AG04450 (cell line): ENCODE measurements around the gene PLA2G4B. TPM values are rescaled to one million over a fixed set of nuclear protein-coding genes. Genes with fewer than 3 reads are reported as not detected.
"Not testable (repeated sequence)": the region's sequence is repeated elsewhere in the genome, so short reads cannot be mapped to it uniquely, and the experiment has no call there.

Experiments used
- CTCF ChIA-PET: fragments of 300-600, 350-600 bp; formaldehyde crosslinking; extraction: SDS; loops from one replicate; lab custom pipeline; 2022; ENCODE audit warnings: antibody characterized with exemption, inconsistent platforms; lab: Charles Lee
- POLR2A ChIA-PET: fragments of 350-600 bp; formaldehyde crosslinking; extraction: SDS; loops from one replicate; lab custom pipeline; 2021; ENCODE audit warnings: antibody characterized with exemption, inconsistent platforms; lab: Yijun Ruan, JAX
- DNase-seq: peaks from one replicate; pipeline ENCODE4 v3.0.0-alpha.2; 2011; ENCODE audit warnings: low read depth, low spot score
- H3K27ac ChIP-seq: one replicate; pipeline ENCODE4 v1.5.1; 2012; ENCODE audit warnings: low read depth, low read length, control low read depth
- H3K27me3 ChIP-seq: one replicate; pipeline ENCODE4 v1.6.0; 2012; ENCODE audit warnings: low read length; ENCODE audit not compliant: control insufficient read depth, insufficient read depth
- H3K4me3 ChIP-seq: 2 replicates; pipeline ENCODE4 v1.5.1; 2011; ENCODE audit warnings: mild to moderate bottlenecking, low read depth, low read length, control low read depth
- H3K9me3 ChIP-seq: 2 replicates; pipeline ENCODE4 v1.5.1; 2012; ENCODE audit warnings: low read length; ENCODE audit not compliant: control insufficient read depth, insufficient read depth
- polyA plus RNA-seq: library from polyadenylated mRNA; depleted of rRNA; stranded (reverse); fragments of >200 nt; gene quantifications from 2 replicates; pipeline ENCODE4 v1.2.3, GENCODE V29; 2011
- TF ChIP-seq, protein P1 (sequence below): IDR thresholded peaks from 2 replicates; pipeline ENCODE4 v1.5.1; 2011; ENCODE audit warnings: low read depth, low read length, control low read depth, inconsistent platforms

Gene PLA2G4B
- polyA plus RNA-seq, 1 experiment, result 1.3 TPM

DNA sequence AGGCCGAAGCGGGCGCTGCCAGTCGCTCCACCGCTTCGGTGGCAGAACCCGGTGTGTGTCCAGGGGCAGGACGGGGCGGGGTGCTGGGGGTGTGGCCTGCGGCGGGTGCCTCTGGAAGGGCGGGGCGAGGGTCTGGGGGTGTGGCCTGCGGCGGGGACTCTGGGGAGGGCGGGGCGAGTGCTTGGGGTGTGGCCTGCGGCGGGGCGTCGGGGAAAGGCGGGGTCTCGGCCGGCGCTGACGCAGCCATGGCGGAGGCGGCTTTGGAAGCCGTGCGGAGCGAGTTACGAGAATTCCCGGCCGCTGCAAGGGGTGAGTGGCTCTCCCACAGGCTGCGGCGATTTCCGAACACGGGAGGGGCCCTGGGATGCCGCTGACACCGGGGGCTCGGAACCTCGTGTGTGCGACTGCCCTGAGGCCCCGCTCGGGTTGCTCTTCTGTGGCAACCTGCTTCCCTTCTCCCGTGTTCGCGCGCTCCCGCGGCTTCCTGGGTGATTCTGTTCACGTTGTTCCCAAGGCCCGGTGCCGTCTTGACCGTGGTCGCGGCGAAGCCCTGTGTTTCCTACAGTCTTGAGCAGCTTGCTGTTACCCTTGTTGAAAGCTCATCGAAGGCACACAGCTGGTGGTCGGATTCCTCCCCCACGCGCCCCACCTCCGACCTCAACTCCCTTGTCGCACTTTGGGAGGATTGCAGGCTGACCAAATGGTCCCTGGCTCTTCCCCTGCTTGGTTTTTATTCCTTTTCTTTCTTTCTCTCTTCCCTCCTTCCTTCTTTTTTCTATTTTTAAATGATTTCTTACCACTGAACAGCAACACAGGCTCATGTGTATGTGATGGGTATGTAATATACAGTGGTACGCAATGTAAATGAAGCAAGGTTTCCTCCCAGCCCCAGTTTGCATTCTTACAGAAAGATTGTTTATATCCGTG, 10.5 kb upstream of the PLA2G4B start, which contains the start of gene JMJD7:
Gene JMJD7 (plus strand): TSS at position 213 of the 927 bp plus-strand sequence. CDS start 33 bp downstream, at position 246.
- Histone ChIP-seq H3K27ac (peak within 1 kb of the TSS; percentile 82), H3K4me3 (peak within 1 kb of the TSS; percentile 91), H3K9me3 (no peaks in the 10 kb centered on the region; the same call in 1 of the 2 replicates), H3K27me3 (no peaks in the 10 kb centered on the region)
- POLR2A ChIA-PET, result no interaction called here
- DNase-seq, result peak; percentile 66
- CTCF ChIA-PET, result interaction anchor here (2.1 kb wide), 1 partner anchor 54 kb away, joined by 6 read pairs; the partner anchor contains the start of gene MAPKBP1
- TF ChIP-seq, protein P1, sequence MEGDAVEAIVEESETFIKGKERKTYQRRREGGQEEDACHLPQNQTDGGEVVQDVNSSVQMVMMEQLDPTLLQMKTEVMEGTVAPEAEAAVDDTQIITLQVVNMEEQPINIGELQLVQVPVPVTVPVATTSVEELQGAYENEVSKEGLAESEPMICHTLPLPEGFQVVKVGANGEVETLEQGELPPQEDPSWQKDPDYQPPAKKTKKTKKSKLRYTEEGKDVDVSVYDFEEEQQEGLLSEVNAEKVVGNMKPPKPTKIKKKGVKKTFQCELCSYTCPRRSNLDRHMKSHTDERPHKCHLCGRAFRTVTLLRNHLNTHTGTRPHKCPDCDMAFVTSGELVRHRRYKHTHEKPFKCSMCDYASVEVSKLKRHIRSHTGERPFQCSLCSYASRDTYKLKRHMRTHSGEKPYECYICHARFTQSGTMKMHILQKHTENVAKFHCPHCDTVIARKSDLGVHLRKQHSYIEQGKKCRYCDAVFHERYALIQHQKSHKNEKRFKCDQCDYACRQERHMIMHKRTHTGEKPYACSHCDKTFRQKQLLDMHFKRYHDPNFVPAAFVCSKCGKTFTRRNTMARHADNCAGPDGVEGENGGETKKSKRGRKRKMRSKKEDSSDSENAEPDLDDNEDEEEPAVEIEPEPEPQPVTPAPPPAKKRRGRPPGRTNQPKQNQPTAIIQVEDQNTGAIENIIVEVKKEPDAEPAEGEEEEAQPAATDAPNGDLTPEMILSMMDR, result no peak

- TF ChIP-seq, protein P1, result no peak
- ChIA-PET CTCF (no interaction called here), POLR2A (no interaction called here)
- H3K27me3 ChIP-seq, result no peaks in the 10 kb centered on the region
- H3K27ac ChIP-seq, result no peak overlapping the region
- H3K9me3 ChIP-seq, result no peaks in the 10 kb centered on the region; the same call in 1 of the 2 replicates
- DNase-seq, result no peak
- peak overlapping the region; percentile 91 for H3K4me3 ChIP-seq
These were observed 9.9 kb upstream of the PLA2G4B start for GRCh38 chr15:41828807-41829141.

GRCh38 chr15:41829959-41830646, 8.5 kb upstream of the PLA2G4B start:
- DNase-seq, result no peak
- POLR2A ChIA-PET, result no interaction called here
- H3K4me3 ChIP-seq, result no peak overlapping the region
- no peaks in the 10 kb centered on the region for H3K27me3 ChIP-seq
- CTCF ChIA-PET, result no interaction called here
- TF ChIP-seq, protein P1, result no peak
- no peaks in the 10 kb centered on the region; the same call in 1 of the 2 replicates for H3K9me3 ChIP-seq
- no peak overlapping the region for H3K27ac ChIP-seq

DNA sequence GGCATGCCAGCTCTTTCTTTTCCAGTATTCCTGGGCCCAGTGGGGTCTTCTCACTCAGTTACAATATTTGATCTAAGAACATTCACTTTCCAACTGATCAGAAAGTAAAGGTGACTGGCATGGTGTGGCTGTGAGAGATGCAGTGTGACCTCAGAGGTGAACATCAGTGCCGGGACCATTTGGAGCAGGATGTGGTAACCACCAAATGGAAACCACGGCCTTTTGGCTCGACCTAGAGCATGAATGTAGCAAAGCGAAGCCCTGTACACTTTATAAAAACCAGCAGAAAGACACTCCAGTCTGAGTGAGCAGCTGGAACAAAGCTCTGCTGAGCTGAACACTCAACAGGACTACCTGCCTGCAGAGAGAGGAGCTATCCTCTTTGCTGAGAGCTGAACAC, 7.4 kb upstream of the PLA2G4B start:
- DNase-seq, CTCF ChIA-PET, H3K27me3 ChIP-seq, H3K27ac ChIP-seq, H3K4me3 ChIP-seq, H3K9me3 ChIP-seq: not testable (repeated sequence)
- POLR2A ChIA-PET, result interaction anchor here (0.6 kb wide), 1 partner anchor 49 kb away, joined by 7 read pairs; no protein-coding TSS in a partner anchor

DNA sequence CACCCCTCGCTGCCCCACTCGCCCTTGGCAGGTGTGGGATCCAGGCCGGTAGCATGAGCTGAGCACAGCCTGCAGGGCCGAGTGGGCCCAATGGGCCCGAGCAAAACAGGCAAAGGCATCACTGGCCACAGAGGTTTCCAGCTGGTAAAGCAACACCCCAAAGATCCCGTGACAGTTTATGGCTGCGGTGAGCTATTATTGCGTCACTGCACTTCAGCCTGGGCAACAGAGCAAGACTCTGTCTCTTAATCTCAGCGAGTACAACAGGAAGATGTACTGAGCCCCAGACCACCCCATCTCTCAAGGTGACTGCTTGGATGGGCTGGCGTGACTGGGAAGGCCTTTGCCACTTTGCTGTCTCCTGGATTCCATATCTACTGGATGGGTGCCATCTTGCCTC, 6.4 kb upstream of the PLA2G4B start:
- H3K27me3 ChIP-seq, result no peaks in the 10 kb centered on the region
- no peak overlapping the region for H3K27ac ChIP-seq
- no peak overlapping the region for H3K4me3 ChIP-seq
- ChIA-PET CTCF (interaction anchor here (0.9 kb wide), 1 partner anchor 72 kb away, joined by 4 read pairs; no protein-coding TSS in a partner anchor), POLR2A (no interaction called here)
- no peak for DNase-seq
- H3K9me3 ChIP-seq, result no peaks in the 10 kb centered on the region; the same call in 1 of the 2 replicates
- TF ChIP-seq, protein P1, result no peak
